ENCODE results near the gene ABCB8.

GRCh38 chr7:150981644-150982043, 46.6 kb upstream of the ABCB8 start:
- TF ChIP-seq GATA2 (CRISPR knock-in tag; IDR thresholded peaks at IDR 0.05) (no peak), MAX (IDR thresholded peaks at IDR 0.05; ENCODE audit: low read depth) (no peak), RAD21 (IDR thresholded peaks at IDR 0.05; ENCODE audit: low read length) (no peak), CTCF (IDR thresholded peaks at IDR 0.05) (no peak), FOSL2 (IDR thresholded peaks at IDR 0.05; ENCODE audit: borderline replicate concordance, low read depth) (no peak), EZH2phosphoT487 (IDR thresholded peaks at IDR 0.05; ENCODE audit: borderline replicate concordance, low read depth) (no peak), SIN3A (IDR thresholded peaks at IDR 0.05; ENCODE audit: borderline replicate concordance, low read depth, low read length) (no peak), EP300 (IDR thresholded peaks at IDR 0.05; ENCODE audit: borderline replicate concordance in 1 of 2, low read depth in 1 of 2, low read length in 1 of 2) (no peak), FOXM1 (IDR thresholded peaks at IDR 0.05; ENCODE audit: low read depth) (no peak), POLR2AphosphoS5 (IDR thresholded peaks at IDR 0.05; ENCODE audit: low read depth, low read length) (no peak)
- TF ChIP-seq, protein P1, sequence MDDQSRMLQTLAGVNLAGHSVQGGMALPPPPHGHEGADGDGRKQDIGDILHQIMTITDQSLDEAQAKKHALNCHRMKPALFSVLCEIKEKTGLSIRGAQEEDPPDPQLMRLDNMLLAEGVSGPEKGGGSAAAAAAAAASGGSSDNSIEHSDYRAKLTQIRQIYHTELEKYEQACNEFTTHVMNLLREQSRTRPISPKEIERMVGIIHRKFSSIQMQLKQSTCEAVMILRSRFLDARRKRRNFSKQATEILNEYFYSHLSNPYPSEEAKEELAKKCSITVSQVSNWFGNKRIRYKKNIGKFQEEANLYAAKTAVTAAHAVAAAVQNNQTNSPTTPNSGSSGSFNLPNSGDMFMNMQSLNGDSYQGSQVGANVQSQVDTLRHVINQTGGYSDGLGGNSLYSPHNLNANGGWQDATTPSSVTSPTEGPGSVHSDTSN (IDR thresholded peaks at IDR 0.05): no peak
- TF ChIP-seq, protein P2, sequence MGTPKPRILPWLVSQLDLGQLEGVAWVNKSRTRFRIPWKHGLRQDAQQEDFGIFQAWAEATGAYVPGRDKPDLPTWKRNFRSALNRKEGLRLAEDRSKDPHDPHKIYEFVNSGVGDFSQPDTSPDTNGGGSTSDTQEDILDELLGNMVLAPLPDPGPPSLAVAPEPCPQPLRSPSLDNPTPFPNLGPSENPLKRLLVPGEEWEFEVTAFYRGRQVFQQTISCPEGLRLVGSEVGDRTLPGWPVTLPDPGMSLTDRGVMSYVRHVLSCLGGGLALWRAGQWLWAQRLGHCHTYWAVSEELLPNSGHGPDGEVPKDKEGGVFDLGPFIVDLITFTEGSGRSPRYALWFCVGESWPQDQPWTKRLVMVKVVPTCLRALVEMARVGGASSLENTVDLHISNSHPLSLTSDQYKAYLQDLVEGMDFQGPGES (IDR thresholded peaks at IDR 0.05; ENCODE audit: low read depth, low read length): no peak

Data from SK-N-SH (cell line).